COLO668 (cell line): ENCODE data around the gene ODAD4.

Experiments
- DNase-seq: peaks from one replicate; lab custom pipeline; 2025; ENCODE audit not compliant: unreplicated experiment; lab: John Stamatoyannopoulos, UW

The ODAD4 gene

DNA sequence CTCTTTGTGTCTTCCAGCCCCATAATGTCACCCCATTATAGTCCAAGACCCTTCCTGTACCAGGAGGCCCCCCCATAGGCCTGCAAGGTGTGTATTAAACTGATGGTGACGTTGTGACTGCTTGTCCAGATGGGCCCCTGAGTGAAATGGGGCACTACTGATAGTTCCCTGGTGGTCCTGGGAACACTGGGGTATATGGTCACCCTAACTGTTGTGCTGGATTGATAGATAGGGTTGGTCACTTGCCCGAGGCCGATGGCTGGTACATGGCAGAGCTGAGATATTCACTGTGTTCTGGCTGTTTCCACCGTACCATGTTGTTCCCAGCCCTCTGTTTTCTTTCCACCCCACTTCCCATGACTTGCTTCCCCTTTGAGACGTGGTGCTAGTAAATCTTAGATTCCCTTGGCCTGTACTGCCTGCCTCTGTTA, 40.5 kb downstream of the ODAD4 start:
- no peak for DNase-seq

DNA sequence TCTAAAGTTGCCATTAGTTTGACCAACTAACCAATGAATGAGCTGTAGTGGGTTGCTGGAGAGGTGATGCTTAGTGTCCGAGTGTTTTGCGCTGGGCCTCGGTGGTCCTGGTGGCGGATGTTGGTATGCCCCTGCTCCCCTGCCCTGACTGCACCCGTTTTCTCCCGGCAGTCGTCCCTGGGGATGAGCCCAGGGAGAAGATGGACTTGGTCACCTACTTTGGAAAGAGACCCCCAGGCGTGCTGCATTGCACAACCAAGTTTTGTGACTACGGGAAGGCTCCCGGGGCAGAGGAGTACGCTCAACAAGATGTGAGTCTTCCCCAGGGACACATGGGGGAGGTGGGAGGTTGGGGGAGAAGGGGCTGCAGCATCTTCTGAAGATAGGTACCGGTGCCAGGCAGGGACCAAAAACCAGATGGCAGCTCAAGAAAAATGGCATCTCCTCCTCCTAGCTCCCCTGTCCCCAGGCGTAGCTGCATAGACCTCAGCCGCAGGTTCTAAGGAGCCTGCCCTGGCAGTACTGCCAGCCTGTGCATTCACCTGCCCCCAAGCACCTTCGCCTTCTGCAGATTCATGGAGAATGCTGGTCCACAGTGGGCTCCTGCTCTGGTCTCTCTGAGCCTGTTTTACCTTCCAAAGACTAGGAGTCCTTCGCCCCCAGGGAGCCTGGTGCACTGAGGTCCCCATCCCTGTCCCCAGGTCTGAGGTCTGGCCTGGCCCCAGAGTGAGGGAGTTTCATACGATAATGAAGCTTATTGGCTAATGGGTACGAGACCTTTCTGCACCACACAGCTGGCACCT, 41.5 kb downstream of the ODAD4 start:
- DNase-seq, result no peak

GRCh38 chr17:41972571-41973407, 42.4 kb downstream of the ODAD4 start:
- peak; percentile 62 for DNase-seq

GRCh38 chr17:41973408-41973811, 43.0 kb downstream of the ODAD4 start:
- DNase-seq, result no peak

DNA sequence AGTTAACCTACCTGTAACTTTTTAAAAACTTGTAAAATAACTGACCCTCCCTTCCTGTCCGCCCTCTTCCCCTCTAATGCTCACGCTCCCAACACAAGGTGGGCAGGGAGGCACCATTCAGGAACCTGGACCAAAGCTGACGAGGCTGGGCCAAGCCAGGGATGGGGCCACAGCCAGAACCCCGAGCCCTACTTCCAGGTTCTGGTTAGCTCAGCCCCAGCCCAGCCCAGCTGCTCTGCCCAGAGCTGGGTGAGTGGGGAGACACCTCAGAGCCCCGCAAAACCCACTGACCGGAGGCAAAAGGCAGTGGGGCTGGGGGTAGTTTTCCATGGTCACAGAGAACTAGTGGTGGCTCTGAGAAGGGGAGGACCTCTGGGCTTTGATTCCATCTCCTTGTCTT, 43.6 kb downstream of the ODAD4 start:
- no peak for DNase-seq

- DNase-seq, result no peak
Observed at GRCh38 chr17:41974658-41975057, 44.2 kb downstream of the ODAD4 start.

- no peak for DNase-seq
Observed at GRCh38 chr17:41975099-41976083, 45.0 kb downstream of the ODAD4 start.

GRCh38 chr17:41976142-41976768, 45.8 kb downstream of the ODAD4 start:
- no peak for DNase-seq

- DNase-seq, result no peak
Observed at GRCh38 chr17:41977991-41978390, 47.6 kb downstream of the ODAD4 start.

GRCh38 chr17:41982026-41982760, 51.8 kb downstream of the ODAD4 start:
- no peak for DNase-seq

DNA sequence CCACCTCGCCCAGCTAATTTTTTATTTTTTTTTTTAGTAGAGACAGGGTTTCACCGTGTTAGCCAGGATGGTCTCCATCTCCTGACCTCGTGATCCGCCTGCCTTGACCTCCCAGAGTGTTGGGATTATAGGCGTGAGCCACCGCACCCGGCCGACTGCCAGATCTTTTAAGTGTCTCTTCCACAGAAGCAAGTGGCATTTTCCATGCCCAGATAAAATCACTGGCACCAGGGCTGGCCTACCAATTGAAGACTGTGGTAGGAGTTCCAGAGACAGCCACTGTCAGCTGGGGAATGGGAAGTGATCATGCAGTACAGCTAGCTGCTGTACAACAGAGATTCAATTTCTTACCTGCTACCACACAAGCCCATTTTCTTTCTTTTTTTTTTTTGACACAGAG, 54.0 kb downstream of the ODAD4 start:
- no peak for DNase-seq

- no peak for DNase-seq
Observed at GRCh38 chr17:41985919-41986318, 55.5 kb downstream of the ODAD4 start.

GRCh38 chr17:41986634-41987033, 56.2 kb downstream of the ODAD4 start:
- DNase-seq, result no peak

DNA sequence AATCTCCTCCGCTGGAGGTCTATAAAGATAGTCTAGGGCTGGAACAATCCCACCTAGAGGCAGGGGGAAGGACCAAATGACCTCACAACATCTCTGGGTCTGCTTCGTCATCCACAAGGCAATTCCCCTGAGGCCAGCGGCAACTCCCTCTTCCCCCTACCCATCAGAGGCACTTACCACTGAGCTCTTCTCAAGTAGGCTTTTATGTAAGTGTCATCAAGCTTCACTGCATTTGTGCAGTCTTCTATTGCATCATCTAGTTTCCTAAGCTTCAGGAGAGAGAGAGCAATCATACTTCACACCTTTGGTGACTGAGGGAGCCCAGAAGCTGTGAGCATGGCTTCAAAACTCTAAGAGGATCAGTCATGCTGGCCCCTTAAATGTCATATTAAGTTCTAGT, 57.2 kb downstream of the ODAD4 start:
- no peak for DNase-seq

DNA sequence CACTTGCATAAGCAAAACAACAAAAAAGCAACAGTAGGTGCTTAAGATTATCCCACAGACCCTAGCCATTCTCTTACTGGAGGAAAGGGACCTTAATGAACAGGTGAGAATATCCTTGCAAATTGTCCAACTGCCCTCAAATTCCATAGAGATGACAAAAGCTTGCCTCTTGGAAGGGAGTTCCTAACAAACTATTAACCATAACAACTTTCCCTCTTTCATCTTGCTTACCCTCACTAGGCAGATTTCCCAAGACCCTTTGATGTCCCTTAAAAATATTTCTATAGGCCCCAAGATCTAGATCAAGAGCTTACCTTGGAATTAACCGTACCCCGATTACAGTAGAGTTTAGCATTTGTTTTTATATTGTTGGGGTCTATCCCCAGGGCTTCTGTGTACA, 58.0 kb downstream of the ODAD4 start:
- DNase-seq, result no peak

- DNase-seq, result peak; percentile 0
Observed at GRCh38 chr17:41989702-41990419, 59.4 kb downstream of the ODAD4 start.

DNA sequence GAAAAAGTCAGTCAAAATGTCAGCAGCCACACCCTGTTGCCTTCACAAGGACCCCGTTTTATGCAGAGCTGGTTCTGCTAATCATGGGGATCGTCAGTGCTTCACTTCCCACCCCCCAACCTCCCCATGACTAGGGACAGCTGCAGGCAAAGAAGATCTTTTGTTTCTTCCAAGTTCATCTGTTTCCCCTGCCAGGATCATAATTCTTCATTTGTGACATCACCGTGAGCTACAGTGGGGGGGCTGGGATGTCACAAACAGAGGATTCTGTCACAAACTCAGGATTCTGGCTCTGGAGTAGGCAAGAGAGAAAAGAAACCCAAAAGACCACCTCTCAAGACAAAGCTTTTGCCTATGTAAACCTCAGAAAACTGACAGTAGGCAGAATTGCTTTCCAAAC, 62.2 kb downstream of the ODAD4 start:
- no peak for DNase-seq

GRCh38 chr17:41996855-41997164, 66.4 kb downstream of the ODAD4 start:
- no peak for DNase-seq

DNA sequence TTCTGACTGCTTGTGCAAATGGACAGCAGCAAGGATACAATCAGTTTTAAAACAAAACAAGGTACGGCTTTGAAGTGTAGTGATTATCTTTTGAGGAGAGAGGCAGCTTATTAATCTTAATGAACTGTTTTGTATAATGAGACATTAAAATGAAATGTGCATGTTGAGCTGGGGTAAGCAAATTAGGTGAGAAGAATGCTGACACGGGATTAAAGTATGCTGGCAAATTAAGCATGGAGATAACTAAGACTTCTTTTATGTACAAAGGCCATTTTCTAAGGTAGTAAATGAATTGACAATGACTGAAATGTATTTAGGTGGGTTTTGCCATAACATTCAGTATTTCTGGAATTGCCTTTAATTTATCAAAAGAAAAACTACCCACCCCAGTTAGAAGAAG, 68.1 kb downstream of the ODAD4 start:
- DNase-seq, result no peak
